Thymus (tissue), 11 donors: Measurements from ENCODE around the gene CCSER1. TPM values are rescaled to one million over a fixed set of nuclear protein-coding genes. Genes with fewer than 3 reads are reported as not detected.
"Not testable (repeated sequence)": the region's sequence is repeated elsewhere in the genome, so short reads cannot be mapped to it uniquely, and the experiment has no call there.

Source experiments
- DNase-seq, 9 donors: peaks; one replicate each; pipeline ENCODE4 v3.0.0-alpha.2; 2013; ENCODE audit warnings: low spot score in 9 of 9, low read depth in 6 of 9, missing footprints in 1 of 9
- H3K27ac ChIP-seq, 2 donors: one replicate each; pipeline ENCODE4 v1.5.1; 2013; ENCODE audit warnings: control low read depth in 1 of 2, low read depth in 1 of 2, low read length in 1 of 2, mild to moderate bottlenecking in 1 of 2, moderate library complexity in 1 of 2
- H3K27me3 ChIP-seq, 2 donors: one replicate each; pipeline ENCODE4 v1.5.1; 2013; ENCODE audit warnings: low read length in 1 of 2; ENCODE audit not compliant: control insufficient read depth in 2 of 2, insufficient read depth in 1 of 2
- H3K36me3 ChIP-seq, 2 donors: one replicate each; pipeline ENCODE4 v1.5.1; 2013; ENCODE audit warnings: low read length in 1 of 2, mild to moderate bottlenecking in 1 of 2, moderate library complexity in 1 of 2; ENCODE audit not compliant: control insufficient read depth in 2 of 2, insufficient read depth in 2 of 2
- H3K4me1 ChIP-seq, 2 donors: one replicate each; pipeline ENCODE4 v1.5.1; 2013; ENCODE audit warnings: low read length in 2 of 2; ENCODE audit not compliant: control insufficient read depth in 2 of 2, insufficient read depth in 2 of 2
- H3K4me3 ChIP-seq, 2 donors: one replicate each; pipeline ENCODE4 v1.5.1; 2013; ENCODE audit warnings: low read length in 2 of 2, control low read depth in 1 of 2, mild to moderate bottlenecking in 1 of 2
- H3K9me3 ChIP-seq, 2 donors: one replicate each; pipeline ENCODE4 v1.5.1; 2013; ENCODE audit warnings: low read length in 1 of 2, mild to moderate bottlenecking in 1 of 2; ENCODE audit not compliant: control insufficient read depth in 2 of 2, insufficient read depth in 1 of 2
- WGBS: extraction: QIAGEN DNeasy Blood & Tissue Kit; methylation state at CpG from one replicate; pipeline ENCODE4 v1.1.7; 2013; 5-methylcytosine and 5-hydroxymethylcytosine counted together
- polyA plus RNA-seq: library from polyadenylated mRNA; stranded (reverse); fragments of 200-250 nt; gene quantifications from one replicate; pipeline ENCODE4 v1.2.3, GENCODE V29; 2013
- total RNA-seq: library from RNA; stranded (reverse); fragments of 120-200 nt; gene quantifications from one replicate; pipeline ENCODE4 v1.2.4, GENCODE V29; 2013
- donor health status: healthy.

The CCSER1 gene
- total and polyA plus RNA-seq, 2 donors, result 2.0 to 8.7 TPM

DNA sequence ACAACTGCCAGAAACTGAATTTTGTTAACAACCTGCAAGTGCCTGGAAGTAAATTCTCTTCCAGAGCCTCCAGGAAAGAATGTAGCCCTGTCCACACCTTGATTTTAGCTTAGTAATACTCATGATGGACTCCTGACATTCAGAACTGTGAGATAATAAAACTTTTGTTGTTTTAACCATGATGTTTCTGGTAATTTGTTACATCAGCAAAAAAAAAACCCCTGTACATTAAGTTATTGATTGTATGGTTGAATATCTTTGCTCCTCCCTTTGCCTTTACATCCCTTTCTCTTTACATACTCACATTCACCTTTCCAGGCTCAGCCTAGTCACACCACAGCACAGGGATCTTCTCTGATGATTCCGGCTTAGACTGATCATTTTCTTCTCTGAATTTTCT is 1294.8 kb downstream of the CCSER1 start:
- no peaks in the 10 kb centered on the region for H3K9me3 ChIP-seq

DNA sequence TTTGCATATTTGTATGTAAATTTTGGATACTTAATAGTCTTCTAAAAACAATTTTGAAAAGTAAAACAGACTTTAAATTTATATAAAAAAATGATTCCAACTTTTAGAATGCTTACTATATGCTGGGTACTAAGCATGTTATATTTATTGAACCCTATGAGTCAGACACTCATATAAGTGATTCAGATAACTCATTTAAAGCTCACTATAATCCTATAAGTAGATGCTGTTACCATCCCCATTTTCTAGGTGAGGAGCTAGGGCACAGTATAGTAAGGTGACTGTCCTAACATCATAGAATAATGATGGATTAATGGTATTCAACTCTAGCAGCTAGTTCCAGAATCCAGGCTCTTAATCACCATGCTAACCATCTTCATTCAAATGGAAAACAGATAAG is 1299.5 kb downstream of the CCSER1 start:
- H3K4me1 ChIP-seq, result no peaks in the 10 kb centered on the region
- H3K9me3 ChIP-seq, result no peaks in the 10 kb centered on the region
- DNase-seq, result no peak
- H3K27ac ChIP-seq, result no peak overlapping the region
- H3K36me3 ChIP-seq, result no peaks in the 10 kb centered on the region
- H3K27me3 ChIP-seq, result no peaks in the 10 kb centered on the region
- H3K4me3 ChIP-seq, result no peak overlapping the region

More for the DNA sequence above, 1294.8 kb downstream of the CCSER1 start:
- 92% methylated on average over 1 of the region's 1 CpG for WGBS
- no peaks in the 10 kb centered on the region for H3K36me3 ChIP-seq
- H3K27ac ChIP-seq, result no peak overlapping the region
- H3K4me3 ChIP-seq, result no peak overlapping the region
- DNase-seq, result no peak
- no peaks in the 10 kb centered on the region for H3K4me1 ChIP-seq
- no peaks in the 10 kb centered on the region for H3K27me3 ChIP-seq

DNA sequence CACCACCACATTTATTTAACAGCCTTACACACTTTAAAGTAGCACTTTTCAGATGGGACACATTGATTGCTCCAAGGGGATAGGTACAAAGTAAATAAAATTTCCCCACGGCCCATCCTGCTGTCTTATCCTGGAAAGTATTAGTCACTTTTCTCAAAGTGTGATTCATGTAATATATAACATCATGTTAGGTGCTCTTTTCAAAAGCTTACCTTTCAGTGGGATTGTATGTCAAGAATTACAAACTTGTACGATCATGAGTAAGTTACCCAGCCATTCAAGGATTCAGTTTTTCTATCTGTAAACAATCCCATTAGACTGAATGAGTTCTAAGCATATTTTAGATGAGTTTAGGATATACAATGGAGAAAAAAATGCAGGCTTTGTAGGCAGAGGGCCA is 1300.0 kb downstream of the CCSER1 start:
- Histone ChIP-seq H3K9me3 (no peaks in the 10 kb centered on the region), H3K4me1 (no peaks in the 10 kb centered on the region), H3K27me3 (no peaks in the 10 kb centered on the region), H3K27ac (no peak overlapping the region), H3K4me3 (no peak overlapping the region), H3K36me3 (no peaks in the 10 kb centered on the region)
- DNase-seq, result no peak
- WGBS, result 93% methylated on average over 2 of the region's 2 CpGs

DNA sequence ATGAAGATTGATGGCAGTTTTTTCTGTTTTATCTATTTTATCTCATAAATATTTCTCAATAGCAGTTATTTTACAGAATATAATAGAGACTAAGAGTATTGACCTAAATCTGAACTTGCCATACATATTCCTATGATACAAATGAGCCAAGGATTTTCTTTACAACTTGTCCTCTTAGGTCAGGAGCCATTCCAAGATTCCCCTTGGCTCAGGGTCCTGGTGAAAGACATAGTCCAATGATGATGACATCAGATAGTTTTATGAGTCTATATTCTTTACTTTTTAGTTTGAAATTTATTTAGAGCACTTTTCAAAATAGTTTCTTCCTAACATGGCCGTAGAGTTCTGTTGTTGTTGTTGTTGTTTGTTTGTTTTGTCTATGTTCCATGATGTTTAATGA is 1307.4 kb downstream of the CCSER1 start:
- WGBS, result 91% methylated on average over 1 of the region's 1 CpG
- no peaks in the 10 kb centered on the region for H3K9me3 ChIP-seq
- no peaks in the 10 kb centered on the region for H3K4me1 ChIP-seq

DNA sequence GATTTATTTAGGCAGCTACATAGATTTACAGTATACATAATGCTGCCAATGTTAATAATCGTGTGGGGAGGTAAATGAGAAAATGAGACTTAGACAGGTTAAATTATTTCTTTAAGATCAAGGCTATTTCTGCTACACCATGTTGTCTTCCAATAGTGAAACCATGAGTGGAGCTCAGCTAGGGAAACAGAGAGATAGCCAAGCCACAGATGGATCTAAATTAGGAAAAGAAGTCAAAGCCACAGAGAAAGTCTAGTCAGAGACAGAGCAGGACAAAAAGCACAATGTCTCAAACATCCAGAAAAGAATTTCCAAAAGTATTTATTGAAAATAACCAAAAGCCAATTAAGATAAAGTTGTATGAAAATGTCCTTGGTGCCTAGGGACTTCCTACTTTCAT is 1309.4 kb downstream of the CCSER1 start:
- DNase-seq, result no peak
- Histone ChIP-seq H3K4me1 (no peaks in the 10 kb centered on the region), H3K27ac (no peak overlapping the region), H3K9me3 (no peaks in the 10 kb centered on the region), H3K27me3 (no peaks in the 10 kb centered on the region), H3K36me3 (no peaks in the 10 kb centered on the region), H3K4me3 (no peak overlapping the region)
- 87% methylated on average over 1 of the region's 1 CpG for WGBS

More for the DNA sequence above, 1307.4 kb downstream of the CCSER1 start:
- Histone ChIP-seq H3K27ac (no peak overlapping the region), H3K27me3 (no peaks in the 10 kb centered on the region), H3K36me3 (no peaks in the 10 kb centered on the region), H3K4me3 (no peak overlapping the region)
- no peak for DNase-seq

DNA sequence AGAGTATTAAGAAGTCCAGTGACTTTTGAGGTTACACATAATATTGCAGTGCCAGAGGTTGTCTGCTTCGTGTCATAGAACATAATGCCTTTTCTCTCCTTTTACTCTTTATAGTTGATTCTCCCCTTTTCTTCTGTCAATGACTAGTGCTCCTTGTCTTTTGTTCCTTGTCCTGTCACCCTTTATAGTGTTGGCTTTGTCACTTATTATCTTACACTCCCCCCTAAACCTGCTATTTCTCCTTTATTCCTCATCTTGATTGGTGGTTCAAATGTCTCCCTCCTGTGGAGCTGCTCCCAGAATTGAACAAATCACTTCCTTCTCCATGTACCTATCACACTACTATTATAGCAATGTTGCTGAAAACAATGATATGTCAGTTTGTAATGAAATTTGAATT is 1320.0 kb downstream of the CCSER1 start:
- WGBS, result 86% methylated on average over 1 of the region's 1 CpG
- no peak for DNase-seq
- Histone ChIP-seq H3K36me3 (no peaks in the 10 kb centered on the region), H3K27me3 (no peaks in the 10 kb centered on the region), H3K4me3 (no peak overlapping the region), H3K4me1 (no peaks in the 10 kb centered on the region), H3K27ac (no peak overlapping the region), H3K9me3 (peaks cover 0 to 3% of the 10 kb centered on the region in 2 donors)

DNA sequence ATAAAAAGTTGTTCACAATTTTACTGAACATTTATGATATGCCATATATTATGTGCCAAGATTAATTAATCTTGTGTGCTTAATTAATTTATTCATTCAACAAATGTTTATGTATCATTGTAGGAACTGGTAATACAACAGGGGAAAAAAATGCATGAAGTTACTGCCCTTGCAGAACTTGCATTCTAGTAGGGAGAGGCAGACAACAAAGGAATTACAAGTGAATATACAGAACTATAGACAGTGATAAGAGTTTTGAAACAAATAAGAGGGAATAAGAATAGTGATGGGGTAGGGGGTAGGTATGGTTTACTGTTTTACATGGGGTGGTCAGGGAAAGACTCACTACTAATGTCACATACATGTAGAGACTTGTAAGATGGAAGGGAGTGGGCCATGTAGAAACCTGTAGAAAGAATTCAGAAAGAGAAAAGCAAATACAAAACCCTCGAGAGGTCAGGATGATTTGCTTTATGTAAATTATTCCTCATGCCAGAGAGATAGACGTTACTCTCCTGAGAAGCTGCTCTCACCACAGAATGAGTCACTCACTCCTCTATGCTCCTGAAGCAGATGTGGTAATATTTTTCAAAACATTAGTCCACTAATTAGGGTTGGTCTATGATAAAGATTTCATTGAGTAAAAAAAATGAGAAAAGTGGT is 1321.6 kb downstream of the CCSER1 start:
- Histone ChIP-seq H3K9me3 (peaks cover 0 to 3% of the 10 kb centered on the region in 2 donors), H3K27me3 (no peaks in the 10 kb centered on the region), H3K4me1 (no peaks in the 10 kb centered on the region), H3K36me3 (no peaks in the 10 kb centered on the region), H3K27ac (no peak overlapping the region), H3K4me3 (no peak overlapping the region)
- WGBS, result 72% methylated on average over 2 of the region's 2 CpGs
- no peak for DNase-seq

DNA sequence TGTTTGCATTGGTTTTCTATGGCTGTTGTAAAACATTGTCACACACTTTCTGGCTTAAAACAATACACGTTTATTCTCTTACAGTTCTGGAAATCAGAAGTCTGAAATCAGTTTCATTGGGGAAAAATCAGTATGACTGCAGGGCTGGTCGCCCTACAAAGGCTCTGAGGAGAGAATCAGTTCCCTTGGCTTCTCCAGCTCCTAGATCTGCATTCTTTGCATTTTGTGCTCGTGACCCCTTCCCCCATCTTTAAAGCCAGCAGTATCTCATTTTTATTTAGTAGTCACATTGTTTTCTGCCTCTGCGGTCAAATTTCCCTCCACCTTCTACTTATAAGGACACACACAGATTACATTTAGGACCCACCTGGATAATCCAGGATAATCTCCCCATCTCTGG is 1326.9 kb downstream of the CCSER1 start:
- Histone ChIP-seq H3K36me3 (no peaks in the 10 kb centered on the region), H3K27me3 (no peaks in the 10 kb centered on the region), H3K27ac (no peak overlapping the region), H3K4me1 (no peaks in the 10 kb centered on the region), H3K9me3 (no peaks in the 10 kb centered on the region), H3K4me3 (no peak overlapping the region)
- WGBS, result 83% methylated on average over 4 of the region's 4 CpGs
- no peak for DNase-seq

DNA sequence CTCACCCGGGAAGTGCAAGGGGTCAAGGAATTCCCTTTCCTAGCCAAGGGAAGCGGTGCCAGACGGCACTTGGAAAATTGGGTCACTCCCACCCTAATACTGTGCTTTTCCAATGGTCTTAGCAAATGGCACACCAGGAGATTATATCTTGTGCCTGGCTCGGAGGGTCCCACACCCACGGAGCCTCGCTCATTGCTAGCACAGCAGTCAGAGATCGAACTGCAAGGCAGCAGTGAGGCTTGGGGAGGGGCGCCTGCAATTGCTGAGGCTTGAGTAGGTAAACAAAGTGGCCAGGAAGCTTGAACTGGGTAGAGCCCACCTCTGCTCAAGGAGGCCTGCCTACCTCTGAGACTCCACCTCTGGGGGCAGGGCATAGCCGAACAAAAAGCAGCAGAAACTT is 1335.4 kb downstream of the CCSER1 start:
- not testable (repeated sequence) for H3K4me1 ChIP-seq, H3K9me3 ChIP-seq, H3K27me3 ChIP-seq, H3K36me3 ChIP-seq, H3K4me3 ChIP-seq, H3K27ac ChIP-seq, DNase-seq
- 96% methylated on average over 9 of the region's 9 CpGs for WGBS

DNA sequence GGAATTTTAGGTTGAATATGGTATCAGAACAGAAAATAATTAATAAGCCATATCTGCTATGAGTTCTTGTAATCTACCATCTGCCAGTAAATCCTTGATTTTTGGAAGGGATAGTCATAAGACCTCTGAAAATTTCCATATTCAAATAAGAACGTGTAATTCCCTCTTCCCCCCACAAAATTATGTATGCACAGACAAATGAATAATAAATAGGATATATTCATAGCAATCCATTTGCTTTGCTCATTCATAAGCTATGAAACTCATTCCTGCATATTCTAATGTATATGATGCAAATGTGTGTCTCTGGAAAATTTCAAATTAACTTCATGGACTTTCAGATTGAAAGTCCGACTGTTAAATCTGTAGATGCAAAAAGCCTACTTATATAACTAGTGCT is 1343.5 kb downstream of the CCSER1 start:
- WGBS, result 85% methylated on average over 2 of the region's 2 CpGs
- Histone ChIP-seq H3K27ac (no peak overlapping the region), H3K9me3 (no peaks in the 10 kb centered on the region), H3K4me1 (no peaks in the 10 kb centered on the region), H3K27me3 (no peaks in the 10 kb centered on the region), H3K4me3 (no peak overlapping the region), H3K36me3 (no peaks in the 10 kb centered on the region)
- no peak for DNase-seq
